ENCODE data around the gene FCN3.

Gene FCN3

GRCh38 chr1:27341525-27342252 is 32.9 kb downstream of the FCN3 start, which contains the start of gene SYTL1:
SYTL1 (plus strand) TSS chr1:27342022; CDS start chr1:27345335, 3,313 bp downstream.
- peak in 1 of 2 donors; percentile 52 for DNase-seq (ENCODE audit: low read depth in 2 of 2)

GRCh38 chr1:27339213-27339612 is 35.4 kb downstream of the FCN3 start:
- no peak for DNase-seq (ENCODE audit: low read depth in 2 of 2)

DNA sequence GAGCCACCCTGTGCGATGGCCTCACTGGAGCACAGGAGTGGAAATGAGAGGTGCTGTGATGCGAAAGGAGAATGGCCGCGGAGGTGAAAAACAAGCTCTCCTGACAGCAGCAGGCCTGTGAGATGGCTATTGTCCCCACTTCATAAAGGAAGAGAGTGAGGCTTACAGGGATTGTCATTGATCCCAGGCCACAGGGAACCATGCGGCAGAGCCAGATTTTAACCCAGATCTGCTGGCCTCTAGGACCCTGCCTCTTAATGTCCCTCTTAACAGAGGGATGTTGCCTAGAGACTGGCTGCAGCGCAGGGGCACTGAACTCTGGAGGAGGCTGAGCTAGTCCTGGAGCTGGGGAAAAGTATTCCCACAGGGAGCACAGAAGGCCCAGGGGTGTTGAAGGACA is 35.9 kb downstream of the FCN3 start:
- no peak for DNase-seq (ENCODE audit: low read depth in 2 of 2)

DNA sequence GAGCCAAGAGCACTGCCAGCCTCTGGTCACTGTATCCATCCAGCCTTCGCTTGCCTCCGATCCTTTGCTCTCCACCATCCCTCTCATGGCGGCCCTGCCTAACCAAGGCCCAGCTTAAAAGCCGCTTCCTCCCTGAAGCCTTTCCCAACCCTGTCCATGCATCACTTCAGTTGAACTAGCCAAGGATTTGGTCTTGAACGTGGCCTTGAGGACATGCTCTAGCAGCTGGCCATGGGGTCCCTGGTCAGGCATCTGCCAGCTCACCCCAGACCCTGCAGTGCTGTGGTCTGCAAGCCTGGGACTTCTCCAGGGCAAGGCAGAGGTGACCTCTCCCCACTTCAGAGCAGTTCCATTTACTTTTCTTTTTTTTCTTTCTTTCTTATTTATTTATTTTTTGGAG is 37.9 kb downstream of the FCN3 start:
- no peak for DNase-seq (ENCODE audit: low read depth in 2 of 2)

DNA sequence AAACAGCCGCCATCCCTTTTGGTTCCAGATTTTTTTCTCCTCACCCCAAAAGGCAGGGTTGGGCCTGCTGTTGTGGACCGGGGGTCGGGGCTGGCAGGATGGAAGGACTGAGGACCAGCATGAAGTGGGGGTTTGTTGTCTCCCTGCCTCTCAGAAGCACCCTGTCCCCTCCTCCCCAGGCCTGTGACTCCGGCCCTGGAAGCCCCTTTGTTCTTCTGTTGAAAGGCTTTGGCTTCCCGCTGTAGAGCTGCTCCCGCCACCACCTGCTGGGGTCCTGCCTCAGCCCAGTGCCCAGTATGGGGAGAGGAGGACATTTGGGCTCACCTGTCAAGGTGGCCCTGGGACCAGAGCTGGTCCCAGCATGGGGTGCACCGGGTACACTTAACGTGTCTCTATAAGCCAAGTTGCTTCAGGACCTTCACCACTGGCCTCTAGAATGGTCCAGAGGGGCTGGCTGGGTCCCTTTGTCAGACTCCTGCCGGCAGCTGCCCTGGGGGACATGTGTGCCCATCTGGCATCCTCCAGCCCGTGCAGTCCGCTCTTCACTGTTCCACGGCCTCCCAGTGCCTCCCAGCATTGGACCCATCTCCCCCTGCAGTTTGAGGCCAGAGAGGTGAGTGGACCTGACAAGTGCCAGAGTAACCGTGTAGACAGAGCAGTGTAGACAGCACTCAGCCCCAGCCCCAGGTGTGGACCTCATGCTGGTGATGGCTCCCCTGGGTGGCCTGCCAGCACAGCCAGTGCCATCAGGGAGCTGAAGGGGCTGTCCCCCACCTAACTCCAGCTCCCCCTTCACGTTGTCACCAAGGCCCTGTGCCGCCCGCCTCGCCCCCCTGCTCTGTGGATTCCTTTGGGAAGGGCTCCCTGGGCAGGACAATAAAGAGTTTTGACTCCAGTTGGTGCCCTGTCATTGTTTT is 38.9 kb downstream of the FCN3 start:
- DNase-seq (ENCODE audit: low read depth in 2 of 2) = no peak

DNA sequence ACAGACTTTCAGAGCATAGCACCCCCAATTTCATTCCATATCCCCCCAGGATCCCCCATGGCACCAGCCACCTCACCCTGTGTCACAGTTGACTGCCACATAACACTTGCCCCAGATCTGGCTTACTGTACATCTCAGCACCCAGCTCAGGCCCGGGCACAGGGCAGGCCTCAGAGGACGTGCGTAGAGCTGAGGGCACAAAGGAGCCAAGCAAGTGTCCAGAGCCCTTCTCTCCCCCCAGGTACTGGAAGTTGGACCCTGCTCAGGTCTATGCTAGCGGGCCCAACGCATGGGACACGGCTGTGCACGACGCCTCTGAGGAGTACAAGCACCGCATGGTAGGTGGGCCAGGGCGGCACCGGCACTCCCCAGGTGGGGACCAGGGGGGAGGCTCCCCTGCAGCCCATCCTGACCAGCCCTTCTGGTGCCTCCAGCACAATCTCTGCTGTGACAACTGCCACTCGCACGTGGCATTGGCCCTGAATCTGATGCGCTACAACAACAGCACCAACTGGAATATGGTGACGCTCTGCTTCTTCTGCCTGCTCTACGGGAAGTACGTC is 40.8 kb downstream of the FCN3 start:
- no peak for DNase-seq (ENCODE audit: low read depth in 2 of 2)

- no peak for DNase-seq (ENCODE audit: low read depth in 2 of 2)
These were observed 41.9 kb downstream of the FCN3 start for GRCh38 chr1:27332536-27333281.

GRCh38 chr1:27331922-27332321 is 42.7 kb downstream of the FCN3 start:
- DNase-seq (ENCODE audit: low read depth in 2 of 2) = no peak

DNA sequence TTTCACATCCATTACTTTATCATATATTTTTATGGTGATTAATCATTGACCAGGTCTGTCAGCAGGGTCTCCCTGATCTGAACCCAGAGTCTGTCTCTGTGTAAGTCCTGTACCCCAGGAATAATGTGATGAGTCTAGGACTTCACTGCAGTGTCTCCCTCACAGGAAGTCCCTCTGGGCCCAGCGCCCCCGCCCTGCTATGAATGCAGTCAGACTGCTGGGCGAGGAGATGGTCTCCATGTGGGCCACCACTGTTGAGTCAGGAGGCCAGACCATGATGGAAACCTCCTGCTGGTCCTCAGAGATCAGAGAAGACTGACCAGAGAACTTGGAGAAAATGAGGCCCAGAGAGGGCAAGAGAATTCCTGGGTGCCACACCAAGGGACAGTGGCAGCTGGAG is 43.2 kb downstream of the FCN3 start:
- DNase-seq (ENCODE audit: low read depth in 2 of 2) = no peak

DNA sequence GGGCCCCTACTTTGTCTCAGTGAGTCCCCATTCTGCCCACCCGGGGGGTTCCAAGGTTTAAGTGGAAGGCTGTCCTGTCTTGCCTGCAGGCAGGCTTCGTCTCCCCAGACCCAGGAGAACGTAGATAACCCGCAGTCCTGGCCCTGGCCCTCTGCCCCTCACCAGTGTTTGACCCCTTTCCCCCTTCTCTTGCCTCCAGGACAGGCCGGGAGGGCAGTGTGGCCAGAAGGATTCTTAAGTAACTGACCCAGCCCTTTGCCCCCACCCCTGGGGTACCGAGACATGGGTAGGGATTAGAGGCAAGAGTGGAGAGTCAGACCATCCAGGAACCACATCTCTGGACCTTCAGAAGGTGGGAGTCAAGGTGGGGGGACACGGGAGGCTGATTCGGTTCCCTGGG is 43.8 kb downstream of the FCN3 start:
- DNase-seq (ENCODE audit: low read depth in 2 of 2) = no peak

GRCh38 chr1:27327964-27328363 is 46.7 kb downstream of the FCN3 start:
- DNase-seq (ENCODE audit: low read depth in 2 of 2) = no peak

GRCh38 chr1:27325286-27325685 is 49.3 kb downstream of the FCN3 start:
- no peak for DNase-seq (ENCODE audit: low read depth in 2 of 2)

GRCh38 chr1:27322569-27323240 is 51.9 kb downstream of the FCN3 start:
- DNase-seq (ENCODE audit: low read depth in 2 of 2) = no peak

DNA sequence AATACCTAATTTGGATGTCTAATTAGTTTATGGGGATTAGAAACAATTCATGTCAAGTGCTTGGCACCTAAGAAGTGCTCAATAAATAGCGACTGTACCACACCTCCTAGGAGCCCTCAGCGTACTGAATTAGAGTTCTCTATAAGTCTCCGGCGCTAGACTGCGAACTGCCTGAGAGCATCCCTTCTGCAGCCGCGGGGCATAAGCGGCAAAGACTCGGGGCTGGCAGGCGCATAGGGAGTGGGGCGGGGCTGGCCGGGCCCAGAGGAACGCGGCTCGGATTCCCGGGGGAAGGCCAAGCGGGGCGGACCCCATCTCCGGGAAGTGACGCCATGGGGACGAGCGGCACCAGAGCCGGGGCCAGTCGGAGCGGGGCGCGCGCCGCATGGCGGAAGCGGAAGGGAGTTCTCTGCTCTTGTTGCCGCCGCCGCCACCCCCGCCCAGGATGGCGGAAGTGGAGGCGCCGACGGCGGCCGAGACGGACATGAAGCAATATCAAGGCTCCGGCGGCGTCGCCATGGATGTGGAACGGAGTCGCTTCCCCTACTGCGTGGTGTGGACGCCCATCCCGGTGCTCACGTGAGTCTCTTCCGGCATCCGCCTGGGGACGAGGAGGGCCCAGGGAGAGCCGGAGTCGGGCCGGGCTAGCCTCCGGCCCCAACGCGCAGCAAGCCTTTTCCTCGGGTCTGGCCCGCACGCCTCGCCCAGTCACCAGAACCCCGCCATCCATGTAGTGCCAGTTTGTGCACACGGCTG is 52.6 kb downstream of the FCN3 start, which contains the start of gene TMEM222:
Gene TMEM222 (plus strand): TSS at position 351 of the 756 bp plus-strand sequence. CDS start 35 bp downstream, at position 386.
- peak; percentile 93 to 95 for DNase-seq (ENCODE audit: low read depth in 2 of 2)

Measured in stimulated activated CD8-positive, alpha-beta memory T cell treated with anti-CD3 and anti-CD28 coated beads, Interleukin-15, amount 100 ng/mL, for 4 hours (primary cell).